ENCODE measurements around the gene DZIP3. TPM values are rescaled to one million over a fixed set of nuclear protein-coding genes. Genes with fewer than 3 reads are reported as not detected.

The DZIP3 gene
- total RNA-seq, 2 donors from 2014 or later, result 7.6 to 16.1 TPM

DNA sequence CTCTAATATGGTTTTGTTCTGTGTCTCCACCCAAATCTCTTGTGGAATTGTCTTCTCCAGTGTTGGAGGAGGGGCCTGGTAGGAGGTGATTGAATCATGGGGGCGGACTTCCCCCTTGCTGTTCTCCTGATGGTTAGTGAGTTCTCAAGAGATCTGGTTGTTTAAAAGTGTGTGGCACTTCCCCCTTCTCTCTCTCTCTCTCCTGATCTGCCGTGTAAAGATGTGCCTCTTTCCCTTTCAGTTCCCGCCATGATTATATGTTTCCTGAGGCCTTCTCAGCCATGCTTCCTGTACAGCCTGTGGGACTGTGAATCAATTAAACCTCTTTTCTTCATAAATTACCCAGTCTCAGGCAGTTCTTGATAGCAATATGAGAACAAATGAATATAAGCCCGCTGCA lies 134.6 kb downstream of the DZIP3 start:
- Histone ChIP-seq H3K4me1 (no peaks in the 10 kb centered on the region), H3K27ac (no peak overlapping the region), H3K4me3 (no peak overlapping the region), H3K36me3 (no peaks in the 10 kb centered on the region), H3K9me3 (no peaks in the 10 kb centered on the region), H3K27me3 (no peaks in the 10 kb centered on the region)
- no peak for DNase-seq (ENCODE audit: low spot score)
- TF ChIP-seq, protein P1, sequence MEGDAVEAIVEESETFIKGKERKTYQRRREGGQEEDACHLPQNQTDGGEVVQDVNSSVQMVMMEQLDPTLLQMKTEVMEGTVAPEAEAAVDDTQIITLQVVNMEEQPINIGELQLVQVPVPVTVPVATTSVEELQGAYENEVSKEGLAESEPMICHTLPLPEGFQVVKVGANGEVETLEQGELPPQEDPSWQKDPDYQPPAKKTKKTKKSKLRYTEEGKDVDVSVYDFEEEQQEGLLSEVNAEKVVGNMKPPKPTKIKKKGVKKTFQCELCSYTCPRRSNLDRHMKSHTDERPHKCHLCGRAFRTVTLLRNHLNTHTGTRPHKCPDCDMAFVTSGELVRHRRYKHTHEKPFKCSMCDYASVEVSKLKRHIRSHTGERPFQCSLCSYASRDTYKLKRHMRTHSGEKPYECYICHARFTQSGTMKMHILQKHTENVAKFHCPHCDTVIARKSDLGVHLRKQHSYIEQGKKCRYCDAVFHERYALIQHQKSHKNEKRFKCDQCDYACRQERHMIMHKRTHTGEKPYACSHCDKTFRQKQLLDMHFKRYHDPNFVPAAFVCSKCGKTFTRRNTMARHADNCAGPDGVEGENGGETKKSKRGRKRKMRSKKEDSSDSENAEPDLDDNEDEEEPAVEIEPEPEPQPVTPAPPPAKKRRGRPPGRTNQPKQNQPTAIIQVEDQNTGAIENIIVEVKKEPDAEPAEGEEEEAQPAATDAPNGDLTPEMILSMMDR (IDR thresholded peaks at IDR 0.05), result no peak

DNA sequence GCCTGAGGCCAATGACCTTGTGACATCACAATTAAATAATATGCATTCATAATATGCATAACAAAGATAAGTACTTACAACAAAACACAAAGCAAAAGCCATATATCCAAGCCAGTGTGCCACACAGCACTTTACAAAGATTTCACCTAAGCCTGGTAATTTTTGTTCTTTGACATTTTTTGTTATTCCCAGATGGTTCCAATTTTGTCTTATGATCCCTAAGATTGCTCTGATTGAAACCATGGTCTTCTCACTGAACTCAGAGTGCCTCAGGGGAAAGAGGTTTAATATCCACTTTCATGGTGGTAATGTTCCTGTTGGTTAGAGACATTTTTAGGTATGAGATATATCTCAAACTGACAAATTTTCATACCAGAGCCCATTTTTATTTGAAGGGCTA lies 138.6 kb downstream of the DZIP3 start:
- Histone ChIP-seq H3K27me3 (no peaks in the 10 kb centered on the region), H3K4me1 (no peaks in the 10 kb centered on the region), H3K27ac (no peak overlapping the region), H3K36me3 (no peaks in the 10 kb centered on the region), H3K9me3 (no peaks in the 10 kb centered on the region), H3K4me3 (no peak overlapping the region)
- TF ChIP-seq, protein P1 (IDR thresholded peaks at IDR 0.05), result no peak
- no peak for DNase-seq (ENCODE audit: low spot score)

DNA sequence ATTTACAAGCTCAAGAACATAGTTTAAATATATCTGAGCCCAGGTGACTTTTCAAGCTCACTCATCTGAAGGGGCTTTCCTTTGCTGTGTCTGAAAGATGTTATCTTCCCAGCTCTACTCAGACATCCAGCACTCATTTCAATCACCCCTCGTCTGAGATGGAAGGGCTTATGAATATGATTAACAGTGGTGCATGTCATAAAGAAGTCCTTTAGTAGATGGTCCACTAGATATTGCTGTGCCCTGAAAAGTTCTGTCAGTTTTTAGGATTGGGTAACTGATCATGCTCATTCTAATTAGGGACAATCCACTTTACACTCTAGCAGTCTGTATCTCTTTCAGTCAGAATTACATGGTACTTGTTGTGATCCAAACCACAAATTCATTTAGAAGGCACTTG lies 139.4 kb downstream of the DZIP3 start:
- DNase-seq (ENCODE audit: low spot score), result no peak
- Histone ChIP-seq H3K27me3 (no peaks in the 10 kb centered on the region), H3K4me3 (no peak overlapping the region), H3K27ac (no peak overlapping the region), H3K9me3 (no peaks in the 10 kb centered on the region), H3K4me1 (no peaks in the 10 kb centered on the region), H3K36me3 (no peaks in the 10 kb centered on the region)
- TF ChIP-seq, protein P1 (IDR thresholded peaks at IDR 0.05), result no peak

DNA sequence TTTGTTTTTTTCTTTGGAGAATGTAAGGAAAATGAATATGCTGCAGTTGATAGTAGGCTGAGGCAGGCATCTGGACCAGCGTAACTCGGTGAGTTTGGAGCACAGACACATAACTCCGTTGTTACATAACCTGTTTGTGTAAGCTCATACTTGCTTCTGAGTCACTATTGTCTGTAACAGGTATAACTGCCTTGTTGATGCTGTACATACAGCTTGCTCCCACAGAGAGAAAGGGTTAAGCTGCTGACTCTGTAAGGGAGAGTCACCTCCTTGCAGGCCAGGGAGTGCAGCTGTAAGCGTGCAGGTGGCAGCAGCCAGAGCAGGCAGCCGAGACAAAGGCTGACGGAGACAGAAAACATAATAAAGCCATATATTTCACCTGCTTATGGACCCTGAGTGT lies 147.3 kb downstream of the DZIP3 start:
- Histone ChIP-seq H3K4me1 (no peaks in the 10 kb centered on the region), H3K9me3 (no peaks in the 10 kb centered on the region)
- TF ChIP-seq, protein P1 (IDR thresholded peaks at IDR 0.05), result no peak

DNA sequence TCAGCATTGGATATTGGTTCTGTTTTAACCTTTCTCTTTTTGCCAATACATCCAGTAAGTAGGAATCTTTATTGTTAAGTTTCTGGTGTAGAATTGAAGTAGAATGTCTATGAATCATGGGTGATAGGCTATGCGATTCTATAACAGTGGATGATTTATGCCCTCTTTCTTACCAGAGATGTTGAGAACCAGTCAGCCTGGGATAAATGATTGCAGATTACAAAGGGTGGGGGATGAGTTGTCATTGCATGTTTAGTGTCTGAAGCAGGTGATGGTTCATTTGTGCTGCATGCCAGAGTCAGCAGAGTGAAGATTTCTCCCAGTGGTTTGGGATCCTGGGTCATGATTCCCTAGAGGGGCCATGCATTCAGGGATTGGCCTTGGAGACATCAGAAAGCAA lies 153.4 kb downstream of the DZIP3 start:
- no peaks in the 10 kb centered on the region for H3K4me1 ChIP-seq
- H3K9me3 ChIP-seq, result no peaks in the 10 kb centered on the region
- H3K4me3 ChIP-seq, result no peak overlapping the region
- no peaks in the 10 kb centered on the region for H3K27me3 ChIP-seq
- H3K36me3 ChIP-seq, result no peaks in the 10 kb centered on the region
- H3K27ac ChIP-seq, result no peak overlapping the region
- no peak for DNase-seq (ENCODE audit: low spot score)
- TF ChIP-seq, protein P1 (IDR thresholded peaks at IDR 0.05), result no peak

More for the DNA sequence above, 147.3 kb downstream of the DZIP3 start:
- Histone ChIP-seq H3K36me3 (no peaks in the 10 kb centered on the region), H3K27me3 (no peaks in the 10 kb centered on the region), H3K27ac (no peak overlapping the region), H3K4me3 (no peak overlapping the region)
- DNase-seq (ENCODE audit: low spot score), result no peak

Other genes with a start within 250 kb of the DZIP3 start
- under 1 TPM; 0.08 to 0.48 TPM for gene MYH15, start 79.1 kb upstream of the DZIP3 start, total RNA-seq
- 1 to 10 TPM in 1 of 2 donors, under 1 TPM in 1; 0.83 to 2.9 TPM for gene CIP2A, start 284 bp upstream of the DZIP3 start, total RNA-seq
- gene RETNLB, start 167.7 kb downstream of the DZIP3 start, total RNA-seq, result not detected
- gene TRAT1, start 233.1 kb downstream of the DZIP3 start, total RNA-seq, result under 1 TPM in 1 of 2 donors, not detected in 1; 0.90 TPM

Data from right atrium auricular region (tissue), 2 donors.